GM23338 (cell line): ENCODE measurements around the gene CDX1.

Source experiments
- CTCF ChIP-seq, 2 experiments: fragments of 200-600 bp in 1 of 2; sonication (generic) in 1 of 2; conservative IDR thresholded peaks; 2 replicates each; pipeline versions ENCODE4 v1.5.1 to v1.6.1; 2016 to 2017; ENCODE audit warnings: antibody characterized with exemption in 2 of 2, low read depth in 2 of 2, mild to moderate bottlenecking in 2 of 2, moderate library complexity in 1 of 2
- EZH2 ChIP-seq: fragments of 200-600 bp; sonication (generic); IDR thresholded peaks from one replicate; pipeline ENCODE4 v1.8.0; 2017; ENCODE audit warnings: antibody characterized with exemption, mild to moderate bottlenecking, low read depth; ENCODE audit not compliant: unreplicated experiment
- EZH2phosphoT487 ChIP-seq: fragments of 200-600 bp; sonication (generic); IDR thresholded peaks from one replicate; pipeline ENCODE4 v1.8.1; 2018; ENCODE audit warnings: antibody characterized with exemption; ENCODE audit not compliant: unreplicated experiment
- NANOG ChIP-seq: IDR thresholded peaks from 2 replicates; pipeline ENCODE4 v1.6.1; 2016; ENCODE audit warnings: antibody characterized with exemption, borderline replicate concordance
- POLR2AphosphoS5 ChIP-seq: IDR thresholded peaks from 2 replicates; pipeline ENCODE4 v1.6.1; 2016; ENCODE audit warnings: antibody characterized with exemption, low read depth
- REST ChIP-seq: IDR thresholded peaks from one replicate; pipeline ENCODE4 v1.6.1; 2018; ENCODE audit warnings: antibody characterized with exemption; ENCODE audit not compliant: unreplicated experiment
- STAT1 ChIP-seq: IDR thresholded peaks from one replicate; pipeline ENCODE4 v1.6.1; 2016; ENCODE audit warnings: antibody characterized with exemption; ENCODE audit not compliant: unreplicated experiment
- ZNF114 ChIP-seq: fragments of 250-450 bp; sonication (Bioruptor Pico); IDR thresholded peaks from 2 replicates; pipeline ENCODE4 v1.5.0; 2020; ENCODE audit warnings: mild to moderate bottlenecking, moderate library complexity

GRCh38 chr5:150214289-150214688 lies 47.7 kb downstream of the CDX1 start:
- TF ChIP-seq EZH2 = no peak
- no peak for TF ChIP-seq STAT1
- TF ChIP-seq REST = no peak
- TF ChIP-seq CTCF (conservative IDR thresholded peaks at IDR 0.05; ENCODE audit: low read depth in 2 of 2) = peak; percentile 39 to 52; a peak in 3 of 4 replicates
- no peak for TF ChIP-seq EZH2phosphoT487
- no peak for TF ChIP-seq ZNF114 (CRISPR knock-in tag)
- TF ChIP-seq POLR2AphosphoS5 = no peak
- no peak for TF ChIP-seq NANOG
